MM.1S (cell line): ENCODE data around the gene INTS13.
A peak's percentile ranks its signal among the peaks of the same experiment; 100 is the strongest.

Source experiments
- DNase-seq: peaks from one replicate; pipeline ENCODE4 v3.0.0-alpha.2; 2015
- H2AFZ ChIP-seq: fragments of 300-600 bp; sonication (generic); 2 replicates; pipeline ENCODE4 v1.6.0; 2016; ENCODE audit warnings: antibody characterized with exemption, low read length
- H3F3A ChIP-seq: fragments of 300-600 bp; sonication (generic); 2 replicates; pipeline ENCODE4 v1.6.1; 2016; ENCODE audit warnings: mild to moderate bottlenecking, antibody characterized with exemption, low read length, moderate library complexity, mixed read lengths; ENCODE audit not compliant: insufficient read depth
- H3K27ac ChIP-seq: fragments of 300-600 bp; sonication (generic); 2 replicates; pipeline ENCODE4 v1.5.1; 2016; ENCODE audit warnings: mild to moderate bottlenecking, low read length
- H3K27me3 ChIP-seq: fragments of 300-600 bp; sonication (generic); replicated peaks from 2 replicates; pipeline ENCODE4 v1.6.0; 2016; ENCODE audit warnings: low read length; ENCODE audit not compliant: insufficient read depth
- H3K36me3 ChIP-seq: fragments of 300-600 bp; sonication (generic); replicated peaks from 2 replicates; pipeline ENCODE4 v1.6.1; 2016; ENCODE audit warnings: mild to moderate bottlenecking, low read length, mixed read lengths; ENCODE audit not compliant: insufficient read depth
- H3K4me1 ChIP-seq: fragments of 300-600 bp; sonication (generic); 2 replicates; pipeline ENCODE4 v1.6.1; 2016; ENCODE audit warnings: low read length, mixed read lengths
- H3K4me2 ChIP-seq: fragments of 300-600 bp; sonication (generic); 2 replicates; pipeline ENCODE4 v1.6.0; 2016; ENCODE audit warnings: low read depth, low read length
- H3K4me3 ChIP-seq: fragments of 300-600 bp; sonication (generic); 2 replicates; pipeline ENCODE4 v1.5.1; 2016; ENCODE audit warnings: low read length, mixed read lengths
- H3K79me2 ChIP-seq: fragments of 300-600 bp; sonication (generic); 2 replicates; pipeline ENCODE4 v1.6.1; 2016; ENCODE audit warnings: mixed run types, low read length, mixed read lengths
- H3K9ac ChIP-seq: fragments of 300-600 bp; sonication (generic); 2 replicates; pipeline ENCODE4 v1.6.1; 2016; ENCODE audit warnings: low read length, mixed read lengths
- H3K9me2 ChIP-seq: fragments of 300-600 bp; sonication (generic); replicated peaks from 2 replicates; pipeline ENCODE4 v1.6.1; 2016; ENCODE audit warnings: mild to moderate bottlenecking, low read length, mixed read lengths; ENCODE audit not compliant: insufficient read depth
- H3K9me3 ChIP-seq: fragments of 300-600 bp; sonication (generic); replicated peaks from 2 replicates; pipeline ENCODE4 v1.6.1; 2016; ENCODE audit warnings: mild to moderate bottlenecking, low read length, mixed read lengths; ENCODE audit not compliant: insufficient read depth
- H4K20me1 ChIP-seq: fragments of 300-600 bp; sonication (generic); 2 replicates; pipeline ENCODE4 v1.6.1; 2016; ENCODE audit warnings: mild to moderate bottlenecking, low read length, moderate library complexity, mixed read lengths; ENCODE audit not compliant: insufficient read depth
- CTCF ChIP-seq: fragments of 300-600 bp; sonication (generic); IDR thresholded peaks from 2 replicates; pipeline ENCODE4 v1.5.1; 2016; ENCODE audit warnings: antibody characterized with exemption, low read length, mixed read lengths
- EZH2 ChIP-seq: fragments of 300-600 bp; sonication (generic); optimal IDR thresholded peaks from 2 replicates; pipeline ENCODE3; 2017; ENCODE audit warnings: low read depth, mild to moderate bottlenecking, antibody characterized with exemption, low read length, mixed read lengths
- EZH2phosphoT487 ChIP-seq: fragments of 300-600 bp; sonication (generic); IDR thresholded peaks from 2 replicates; pipeline ENCODE4 v1.6.1; 2018; ENCODE audit warnings: antibody characterized with exemption, low read length

The INTS13 gene

GRCh38 chr12:26855337-26855736, 82.4 kb downstream of the INTS13 start:
- Histone ChIP-seq H3K9me3 (no peaks in the 10 kb centered on the region), H3K9ac (no peak overlapping the region), H3K36me3 (no peaks in the 10 kb centered on the region), H3K4me1 (peaks cover 25% of the 10 kb centered on the region), H3K9me2 (no peaks in the 10 kb centered on the region), H4K20me1 (no peaks in the 10 kb centered on the region), H3F3A (no peaks in the 10 kb centered on the region), H3K79me2 (no peaks in the 10 kb centered on the region), H3K27ac (peak overlapping the region; percentile 2; the same call in 1 of the 2 replicates), H3K4me3 (no peak overlapping the region), H2AFZ (peak overlapping the region; percentile 31; the same call in 1 of the 2 replicates), H3K27me3 (no peaks in the 10 kb centered on the region), H3K4me2 (peak overlapping the region; percentile 33)
- DNase-seq = no peak
- no peak for TF ChIP-seq CTCF
- no peak for TF ChIP-seq EZH2phosphoT487
- TF ChIP-seq EZH2 = no peak
